ENCODE measurements around the gene KCNN3.

The KCNN3 gene

GRCh38 chr1:154857441-154858215, 12.5 kb downstream of the KCNN3 start:
- no peak for DNase-seq (ENCODE audit: insufficient read length, low spot score)
- TF ChIP-seq SPI1 (IDR thresholded peaks at IDR 0.05; ENCODE audit: low read depth, low read length) = no peak
- no peak for TF ChIP-seq POLR2A (IDR thresholded peaks at IDR 0.05; ENCODE audit: low read depth, low read length)
- TF ChIP-seq TAF1 (IDR thresholded peaks at IDR 0.05; ENCODE audit: low read depth, low read length) = no peak
- no peak for TF ChIP-seq POU2F2 (IDR thresholded peaks at IDR 0.05; ENCODE audit: low read depth, low read length)
- TF ChIP-seq POLR2AphosphoS5 (IDR thresholded peaks at IDR 0.05; ENCODE audit: low read depth, low read length) = no peak
- no peak for TF ChIP-seq PAX5 (IDR thresholded peaks at IDR 0.05; ENCODE audit: insufficient read depth, low read length, severe bottlenecking)
- FAIRE-seq = peak; percentile 52

- DNase-seq (ENCODE audit: insufficient read length, low spot score) = no peak
- no peak for TF ChIP-seq POLR2A (IDR thresholded peaks at IDR 0.05; ENCODE audit: low read depth, low read length)
- no peak for TF ChIP-seq PAX5 (IDR thresholded peaks at IDR 0.05; ENCODE audit: insufficient read depth, low read length, severe bottlenecking)
- no peak for TF ChIP-seq TAF1 (IDR thresholded peaks at IDR 0.05; ENCODE audit: low read depth, low read length)
- TF ChIP-seq SPI1 (IDR thresholded peaks at IDR 0.05; ENCODE audit: low read depth, low read length) = no peak
- TF ChIP-seq POLR2AphosphoS5 (IDR thresholded peaks at IDR 0.05; ENCODE audit: low read depth, low read length) = no peak
- no peak for TF ChIP-seq POU2F2 (IDR thresholded peaks at IDR 0.05; ENCODE audit: low read depth, low read length)
- FAIRE-seq = no peak
Measured at GRCh38 chr1:154857022-154857421, 13.1 kb downstream of the KCNN3 start.

- no peak for DNase-seq (ENCODE audit: insufficient read length, low spot score)
- FAIRE-seq = no peak
- TF ChIP-seq POU2F2 (IDR thresholded peaks at IDR 0.05; ENCODE audit: low read depth, low read length) (no peak), POLR2AphosphoS5 (IDR thresholded peaks at IDR 0.05; ENCODE audit: low read depth, low read length) (no peak), PAX5 (IDR thresholded peaks at IDR 0.05; ENCODE audit: insufficient read depth, low read length, severe bottlenecking) (no peak), TAF1 (IDR thresholded peaks at IDR 0.05; ENCODE audit: low read depth, low read length) (no peak), SPI1 (IDR thresholded peaks at IDR 0.05; ENCODE audit: low read depth, low read length) (no peak), POLR2A (IDR thresholded peaks at IDR 0.05; ENCODE audit: low read depth, low read length) (no peak)
Measured at GRCh38 chr1:154856544-154856943, 13.5 kb downstream of the KCNN3 start.

- TF ChIP-seq SPI1 (IDR thresholded peaks at IDR 0.05; ENCODE audit: low read depth, low read length) (no peak), POU2F2 (IDR thresholded peaks at IDR 0.05; ENCODE audit: low read depth, low read length) (no peak)
- DNase-seq (ENCODE audit: insufficient read length, low spot score) = no peak
- FAIRE-seq = no peak
Measured at GRCh38 chr1:154856049-154856448, 14.0 kb downstream of the KCNN3 start.

GRCh38 chr1:154855186-154855851, 14.8 kb downstream of the KCNN3 start:
- TF ChIP-seq SPI1 (IDR thresholded peaks at IDR 0.05; ENCODE audit: low read depth, low read length) (no peak), TAF1 (IDR thresholded peaks at IDR 0.05; ENCODE audit: low read depth, low read length) (no peak), PAX5 (IDR thresholded peaks at IDR 0.05; ENCODE audit: insufficient read depth, low read length, severe bottlenecking) (no peak), POU2F2 (IDR thresholded peaks at IDR 0.05; ENCODE audit: low read depth, low read length) (no peak), POLR2A (IDR thresholded peaks at IDR 0.05; ENCODE audit: low read depth, low read length) (no peak), POLR2AphosphoS5 (IDR thresholded peaks at IDR 0.05; ENCODE audit: low read depth, low read length) (no peak)
- DNase-seq (ENCODE audit: insufficient read length, low spot score) (no peak), FAIRE-seq (peak; percentile 60)

- no peak for DNase-seq (ENCODE audit: insufficient read length, low spot score)
- no peak for FAIRE-seq
Measured at GRCh38 chr1:154852845-154853244, 17.2 kb downstream of the KCNN3 start.

GRCh38 chr1:154851392-154852177, 18.5 kb downstream of the KCNN3 start:
- no peak for TF ChIP-seq POLR2A (IDR thresholded peaks at IDR 0.05; ENCODE audit: low read depth, low read length)
- no peak for TF ChIP-seq POU2F2 (IDR thresholded peaks at IDR 0.05; ENCODE audit: low read depth, low read length)
- FAIRE-seq (peak; percentile 57), DNase-seq (ENCODE audit: insufficient read length, low spot score) (no peak)

More at GRCh38 chr1:154852845-154853244, 17.2 kb downstream of the KCNN3 start:
- TF ChIP-seq PAX5 (IDR thresholded peaks at IDR 0.05; ENCODE audit: insufficient read depth, low read length, severe bottlenecking) (no peak), POU2F2 (IDR thresholded peaks at IDR 0.05; ENCODE audit: low read depth, low read length) (no peak), POLR2AphosphoS5 (IDR thresholded peaks at IDR 0.05; ENCODE audit: low read depth, low read length) (no peak), POLR2A (IDR thresholded peaks at IDR 0.05; ENCODE audit: low read depth, low read length) (no peak), TAF1 (IDR thresholded peaks at IDR 0.05; ENCODE audit: low read depth, low read length) (no peak), SPI1 (IDR thresholded peaks at IDR 0.05; ENCODE audit: low read depth, low read length) (no peak)

- DNase-seq (ENCODE audit: insufficient read length, low spot score) = no peak
Measured at GRCh38 chr1:154849645-154850131, 20.4 kb downstream of the KCNN3 start.

GRCh38 chr1:154848983-154849382, 21.1 kb downstream of the KCNN3 start:
- TF ChIP-seq TAF1 (IDR thresholded peaks at IDR 0.05; ENCODE audit: low read depth, low read length) = no peak
- no peak for TF ChIP-seq POU2F2 (IDR thresholded peaks at IDR 0.05; ENCODE audit: low read depth, low read length)
- no peak for TF ChIP-seq POLR2A (IDR thresholded peaks at IDR 0.05; ENCODE audit: low read depth, low read length)
- TF ChIP-seq PAX5 (IDR thresholded peaks at IDR 0.05; ENCODE audit: insufficient read depth, low read length, severe bottlenecking) = no peak
- TF ChIP-seq POLR2AphosphoS5 (IDR thresholded peaks at IDR 0.05; ENCODE audit: low read depth, low read length) = no peak
- no peak for TF ChIP-seq SPI1 (IDR thresholded peaks at IDR 0.05; ENCODE audit: low read depth, low read length)
- DNase-seq (ENCODE audit: insufficient read length, low spot score) (no peak), FAIRE-seq (no peak)

More at GRCh38 chr1:154849645-154850131, 20.4 kb downstream of the KCNN3 start:
- peak; percentile 64 for FAIRE-seq
- no peak for TF ChIP-seq POLR2A (IDR thresholded peaks at IDR 0.05; ENCODE audit: low read depth, low read length)
- TF ChIP-seq TAF1 (IDR thresholded peaks at IDR 0.05; ENCODE audit: low read depth, low read length) = no peak
- TF ChIP-seq POU2F2 (IDR thresholded peaks at IDR 0.05; ENCODE audit: low read depth, low read length) = peak; percentile 61; the same call in 1 of the 2 replicates

Data from GM12891 (cell line).